IMR-90 (cell line): ENCODE data around the gene KIF1A. TPM values are rescaled to one million over a fixed set of nuclear protein-coding genes. Genes with fewer than 3 reads are reported as not detected.

ENCODE experiments used
- ATAC-seq: fragments of 200-7000 bp; cut with Tn5 transposase; 2 replicates; pipeline ENCODE4 v1.9.1; 2020; ENCODE audit warnings: low read depth, mild to moderate bottlenecking, moderate library complexity
- BruUV-seq: library from RNA; stranded (reverse); fragments of 400-500 nt; replicated peaks from 2 replicates; lab custom pipeline; 2021; lab: Mats Ljungman, UMichigan
- CTCF ChIA-PET: fragments of 300-600 bp; formaldehyde crosslinking; extraction: SDS; loops from one replicate; lab custom pipeline; 2021; ENCODE audit warnings: antibody characterized with exemption; lab: Yijun Ruan, JAX
- POLR2A ChIA-PET: fragments of 300-600 bp; sonication (Branson Sonifier 250); formaldehyde crosslinking; loops from one replicate; lab custom pipeline; 2022; ENCODE audit warnings: antibody characterized with exemption; ENCODE audit not compliant: unreplicated experiment; lab: Charles Lee
- DNase-seq: peaks from one replicate; pipeline ENCODE4 v3.0.0; 2013
- H2AFZ ChIP-seq: replicated peaks from 2 replicates; pipeline ENCODE3; 2013; ENCODE audit warnings: low read length, mild to moderate bottlenecking; ENCODE audit not compliant: poor library complexity
- H2AK5ac ChIP-seq: 2 replicates; pipeline ENCODE4 v1.6.1; 2013; ENCODE audit warnings: low read depth, low read length, inconsistent platforms
- H2AK9ac ChIP-seq: replicated peaks from 2 replicates; pipeline ENCODE3; 2013; ENCODE audit warnings: mild to moderate bottlenecking, low read depth, low read length, moderate library complexity; ENCODE audit not compliant: poor library complexity
- H2BK120ac ChIP-seq: 2 replicates; pipeline ENCODE4 v1.6.1; 2013; ENCODE audit warnings: low read depth, low read length, inconsistent platforms
- H2BK15ac ChIP-seq: 3 replicates; pipeline ENCODE4 v1.6.1; 2013; ENCODE audit warnings: low read depth, low read length, inconsistent platforms
- H2BK20ac ChIP-seq: 2 replicates; pipeline ENCODE4 v1.6.1; 2013; ENCODE audit warnings: low read depth, mild to moderate bottlenecking, inconsistent platforms, low read length, moderate library complexity
- H2BK5ac ChIP-seq: 2 replicates; pipeline ENCODE4 v1.6.1; 2013; ENCODE audit warnings: mild to moderate bottlenecking, low read depth, low read length, inconsistent platforms; ENCODE audit not compliant: poor library complexity, severe bottlenecking
- H3K14ac ChIP-seq: replicated peaks from 2 replicates; pipeline ENCODE4 v1.6.1; 2013; ENCODE audit warnings: low read depth, low read length, inconsistent platforms
- H3K18ac ChIP-seq: 2 replicates; pipeline ENCODE4 v1.6.1; 2013; ENCODE audit warnings: low read depth, low read length, control low read depth
- H3K23ac ChIP-seq: 2 replicates; pipeline ENCODE4 v1.6.1; 2013; ENCODE audit warnings: low read depth, low read length, inconsistent platforms
- H3K27ac ChIP-seq: 2 replicates; pipeline ENCODE4 v1.5.1; 2013; ENCODE audit warnings: mild to moderate bottlenecking, control low read depth, low read length; ENCODE audit not compliant: insufficient read depth
- H3K27me3 ChIP-seq: 2 replicates; pipeline ENCODE4 v1.6.1; 2013; ENCODE audit warnings: low read length; ENCODE audit not compliant: control insufficient read depth, insufficient read depth
- H3K36me3 ChIP-seq: 2 replicates; pipeline ENCODE4 v1.6.1; 2013; ENCODE audit warnings: low read length, mixed read lengths; ENCODE audit not compliant: control insufficient read depth, insufficient read depth
- H3K4ac ChIP-seq: 2 replicates; pipeline ENCODE4 v1.6.1; 2013; ENCODE audit warnings: low read depth, low read length, inconsistent platforms
- H3K4me1 ChIP-seq: 2 replicates; pipeline ENCODE4 v1.6.1; 2013; ENCODE audit warnings: low read length, mixed read lengths; ENCODE audit not compliant: control insufficient read depth, insufficient read depth
- H3K4me2 ChIP-seq: 2 replicates; pipeline ENCODE4 v1.6.1; 2013; ENCODE audit warnings: low read depth, mild to moderate bottlenecking, control low read depth, low read length, moderate library complexity
- H3K4me3 ChIP-seq: 2 replicates; pipeline ENCODE4 v1.5.1; 2013; ENCODE audit warnings: low read depth, mild to moderate bottlenecking, control low read depth, low read length, moderate library complexity; ENCODE audit not compliant: insufficient read depth
- H3K56ac ChIP-seq: 2 replicates; pipeline ENCODE4 v1.6.1; 2013; ENCODE audit warnings: low read length, inconsistent platforms; ENCODE audit not compliant: insufficient read depth; ENCODE audit errors: extremely low read depth
- H3K79me1 ChIP-seq, 2 experiments: 2 replicates each; pipeline ENCODE4 v1.6.1; 2013; ENCODE audit warnings: low read length in 2 of 2, inconsistent platforms in 1 of 2, low read depth in 1 of 2
- H3K9ac ChIP-seq: 2 replicates; pipeline ENCODE4 v1.6.1; 2013; ENCODE audit warnings: low read depth, low read length, control low read depth
- H3K9me1 ChIP-seq: 2 replicates; pipeline ENCODE4 v1.6.1; 2013; ENCODE audit warnings: low read length, inconsistent platforms; ENCODE audit not compliant: insufficient read depth
- H3K9me3 ChIP-seq: 2 replicates; pipeline ENCODE4 v1.6.1; 2013; ENCODE audit warnings: low read length; ENCODE audit not compliant: control insufficient read depth, insufficient read depth
- H4K20me1 ChIP-seq: 2 replicates; pipeline ENCODE4 v1.6.1; 2013; ENCODE audit warnings: low read length, inconsistent platforms; ENCODE audit not compliant: insufficient read depth
- H4K5ac ChIP-seq: 2 replicates; pipeline ENCODE4 v1.6.1; 2013; ENCODE audit warnings: mild to moderate bottlenecking, low read depth, low read length, control low read depth
- H4K8ac ChIP-seq, 2 experiments: 2 replicates each; pipeline ENCODE4 v1.6.1; 2013; ENCODE audit warnings: low read depth in 2 of 2, low read length in 2 of 2, control low read depth in 1 of 2, inconsistent platforms in 1 of 2
- H4K91ac ChIP-seq: 2 replicates; pipeline ENCODE4 v1.6.1; 2013; ENCODE audit warnings: low read depth, low read length, inconsistent platforms; ENCODE audit not compliant: insufficient read depth
- CTCF ChIP-seq: conservative IDR thresholded peaks from 2 replicates; pipeline ENCODE4 v1.5.1; 2012; ENCODE audit warnings: mild to moderate bottlenecking, low read depth, low read length, improper control_type of control experiment
- ELK1 ChIP-seq: fragments of 150-350 bp; IDR thresholded peaks from 2 replicates; pipeline ENCODE4 v1.6.1; 2016; ENCODE audit warnings: low read depth, mild to moderate bottlenecking, low read length, moderate library complexity, borderline replicate concordance
- MAFK ChIP-seq: IDR thresholded peaks from 2 replicates; pipeline ENCODE4 v1.6.1; 2012; ENCODE audit warnings: low read depth, low read length, improper control_type of control experiment
- MXI1 ChIP-seq: IDR thresholded peaks from 2 replicates; pipeline ENCODE4 v1.6.1; 2012; ENCODE audit warnings: low read depth, mild to moderate bottlenecking, low read length, moderate library complexity, borderline replicate concordance
- NFE2L2 ChIP-seq: fragments of 150-350 bp; IDR thresholded peaks from 2 replicates; pipeline ENCODE4 v1.6.1; 2016; ENCODE audit warnings: low read depth, mild to moderate bottlenecking, low read length
- SMC3 ChIP-seq: fragments of 150-350 bp; IDR thresholded peaks from 2 replicates; pipeline ENCODE4 v1.6.1; 2016; ENCODE audit warnings: low read depth, mild to moderate bottlenecking, antibody characterized with exemption, low read length, moderate library complexity
- WGBS, 2 experiments: methylation state at CpG; one replicate each; pipeline versions ENCODE4 v1.1.5 to v1.1.7; 2013; ENCODE audit warnings: missing lambda C conversion rate in 2 of 2; ENCODE audit not compliant: insufficient read length in 1 of 2; ENCODE audit errors: extremely low coverage in 2 of 2; 5-methylcytosine and 5-hydroxymethylcytosine counted together
- dilution Hi-C: fragments of 300-500 bp; cut with HindIII; formaldehyde crosslinking; loops from one replicate; pipeline ENCODE4 v1.14.3; 2018; ENCODE audit warnings: low sequenced_read_pairs; ENCODE audit not compliant: unreplicated experiment
- in situ Hi-C: fragments of 300-500 bp; cut with MboI; formaldehyde crosslinking; loops from 3 replicates; pipeline ENCODE4 v1.14.3; 2019; ENCODE audit warnings: low sequenced_read_pairs, inconsistent platforms, mixed read lengths
- intact Hi-C: fragments of 100-400 bp; cut with micrococcal nuclease; formaldehyde crosslinking; loops from 2 replicates; pipeline ENCODE4 v1.10.0; 2022
- polyA plus RNA-seq, 3 experiments: library from polyadenylated mRNA; depleted of rRNA; stranded (reverse); fragments of >200 nt; gene quantifications; 2 replicates each; pipeline ENCODE4 v1.2.3, GENCODE V29; 2012; ENCODE audit warnings: low replicate concordance in 1 of 3
- total RNA-seq: library from RNA; depleted of rRNA; stranded (reverse); fragments of >200 nt; gene quantifications from 2 replicates; pipeline ENCODE4 v1.2.3, GENCODE V29; 2012

The KIF1A gene
- total and polyA plus RNA-seq, 2 of the 4 experiments (the other 2 are of a cell fraction), result under 0.01 TPM; not detected in 1

- TF ChIP-seq CTCF (no peak), ELK1 (no peak), MAFK (no peak), NFE2L2 (no peak), MXI1 (no peak), SMC3 (no peak)
- H3K4me1 ChIP-seq, result no peaks in the 10 kb centered on the region; the same call in 1 of the 2 replicates
- H3K9me3 ChIP-seq, result no peaks in the 10 kb centered on the region
- H4K91ac ChIP-seq, result no peak overlapping the region
- DNase-seq (no peak), ATAC-seq (no peak)
- H3K9ac ChIP-seq, result no peak overlapping the region
- H4K8ac ChIP-seq, result no peak overlapping the region
- in situ Hi-C loops, result no loop called here
- POLR2A ChIA-PET, result no interaction called here
- H2AK5ac ChIP-seq, result no peak overlapping the region
- H3K4me3 ChIP-seq, result no peak overlapping the region
- H3K14ac ChIP-seq, result no peak overlapping the region
- no peaks in the 10 kb centered on the region for H3K36me3 ChIP-seq
- peaks cover 32% of the 10 kb centered on the region for H3K27me3 ChIP-seq
- H2BK20ac ChIP-seq, result no peak overlapping the region
- no peak overlapping the region for H2BK120ac ChIP-seq
- H4K5ac ChIP-seq, result no peak overlapping the region
- H2BK5ac ChIP-seq, result no peak overlapping the region
- H2AFZ ChIP-seq, result no peak overlapping the region
- H3K23ac ChIP-seq, result no peak overlapping the region
- H3K56ac ChIP-seq, result no peak overlapping the region
- no peak overlapping the region for H3K18ac ChIP-seq
- dilution Hi-C loops, result no loop called here
- no peak overlapping the region for H3K27ac ChIP-seq
- H3K79me1 ChIP-seq, result no peaks in the 10 kb centered on the region
- H3K9me1 ChIP-seq, result no peaks in the 10 kb centered on the region
- whole genome bisulfite sequencing, 2 experiments, result 71% methylated on average over 5 of the region's 10 CpGs; no CpG with 5 or more reads in 1 of the 2 experiments
- no peaks in the 10 kb centered on the region; the same call in 1 of the 2 replicates for H4K20me1 ChIP-seq
- no peak overlapping the region for H2AK9ac ChIP-seq
- intact Hi-C loops, result no loop called here
- H2BK15ac ChIP-seq, result no peak overlapping the region
- CTCF ChIA-PET, result no interaction called here
- no peak overlapping the region for H3K4me2 ChIP-seq
- no TSS peak for BruUV-seq
- no peak overlapping the region for H3K4ac ChIP-seq
Measured at GRCh38 chr2:240732911-240733622, 87.0 kb downstream of the KIF1A start.
